HG02571 (cell line): Measurements from ENCODE around the gene HAO2.

Experiments
- ATAC-seq: cut with Tn5 transposase; IDR thresholded peaks from one replicate; pipeline ENCODE4 v1.9.1; 2021; ENCODE audit warnings: mild to moderate bottlenecking, moderate library complexity; ENCODE audit not compliant: unreplicated experiment

HAO2 gene

GRCh38 chr1:119430486-119430885, 61.9 kb downstream of the HAO2 start:
- ATAC-seq: no peak

- ATAC-seq: no peak
These were observed 63.3 kb downstream of the HAO2 start for GRCh38 chr1:119431836-119432235.

GRCh38 chr1:119435052-119435451, 66.5 kb downstream of the HAO2 start:
- no peak for ATAC-seq

- no peak for ATAC-seq
These were observed 70.2 kb downstream of the HAO2 start for GRCh38 chr1:119438761-119439160.

GRCh38 chr1:119440721-119441307, 72.2 kb downstream of the HAO2 start:
- ATAC-seq: no peak

- ATAC-seq: no peak
These were observed 74.2 kb downstream of the HAO2 start for GRCh38 chr1:119442756-119443155.
